ENCODE results near the gene ZNRF3.

Gene ZNRF3

DNA sequence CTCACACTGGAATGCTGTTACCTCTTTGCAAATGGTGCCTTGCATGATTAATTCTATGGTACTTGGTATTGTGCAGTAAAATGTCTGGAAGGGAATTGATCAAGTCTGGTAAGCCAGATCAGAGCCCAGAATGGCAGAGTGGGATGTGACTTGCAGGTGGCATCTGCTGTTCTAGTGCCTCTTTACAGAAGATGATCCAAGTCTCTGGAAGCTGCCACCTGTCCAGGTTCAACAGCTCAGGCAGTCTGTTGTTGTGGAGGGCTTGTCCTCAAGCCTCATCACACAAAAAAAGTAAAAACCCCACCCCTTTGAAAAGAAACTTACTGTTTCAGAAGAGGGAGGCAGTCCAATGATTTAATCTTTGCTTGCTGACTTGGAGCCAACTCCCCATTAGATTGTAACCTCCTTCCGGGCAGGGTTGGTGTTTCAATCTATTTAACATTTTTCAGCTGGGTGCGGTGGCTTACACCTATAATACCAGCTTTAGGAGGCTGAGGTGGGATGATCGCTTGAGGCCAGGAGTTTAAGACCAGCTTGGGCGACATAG lies 17.1 kb downstream of the ZNRF3 start:
- TF ChIP-seq, protein P1, sequence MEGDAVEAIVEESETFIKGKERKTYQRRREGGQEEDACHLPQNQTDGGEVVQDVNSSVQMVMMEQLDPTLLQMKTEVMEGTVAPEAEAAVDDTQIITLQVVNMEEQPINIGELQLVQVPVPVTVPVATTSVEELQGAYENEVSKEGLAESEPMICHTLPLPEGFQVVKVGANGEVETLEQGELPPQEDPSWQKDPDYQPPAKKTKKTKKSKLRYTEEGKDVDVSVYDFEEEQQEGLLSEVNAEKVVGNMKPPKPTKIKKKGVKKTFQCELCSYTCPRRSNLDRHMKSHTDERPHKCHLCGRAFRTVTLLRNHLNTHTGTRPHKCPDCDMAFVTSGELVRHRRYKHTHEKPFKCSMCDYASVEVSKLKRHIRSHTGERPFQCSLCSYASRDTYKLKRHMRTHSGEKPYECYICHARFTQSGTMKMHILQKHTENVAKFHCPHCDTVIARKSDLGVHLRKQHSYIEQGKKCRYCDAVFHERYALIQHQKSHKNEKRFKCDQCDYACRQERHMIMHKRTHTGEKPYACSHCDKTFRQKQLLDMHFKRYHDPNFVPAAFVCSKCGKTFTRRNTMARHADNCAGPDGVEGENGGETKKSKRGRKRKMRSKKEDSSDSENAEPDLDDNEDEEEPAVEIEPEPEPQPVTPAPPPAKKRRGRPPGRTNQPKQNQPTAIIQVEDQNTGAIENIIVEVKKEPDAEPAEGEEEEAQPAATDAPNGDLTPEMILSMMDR (IDR thresholded peaks at IDR 0.05; ENCODE audit: unreplicated experiment in 3 of 3), result no peak
- Mint-ChIP-seq H3K9me3 (no peaks in the 10 kb centered on the region), H3K36me3 (ENCODE audit: low read depth) (peaks cover 7% of the 10 kb centered on the region), H3K4me1 (peaks cover 64% of the 10 kb centered on the region), H3K27ac (peak overlapping the region; percentile 47 to 69 (median 55)), H3K4me3 (no peak overlapping the region), H3K27me3 (ENCODE audit: low read depth) (peaks cover 3% of the 10 kb centered on the region)

DNA sequence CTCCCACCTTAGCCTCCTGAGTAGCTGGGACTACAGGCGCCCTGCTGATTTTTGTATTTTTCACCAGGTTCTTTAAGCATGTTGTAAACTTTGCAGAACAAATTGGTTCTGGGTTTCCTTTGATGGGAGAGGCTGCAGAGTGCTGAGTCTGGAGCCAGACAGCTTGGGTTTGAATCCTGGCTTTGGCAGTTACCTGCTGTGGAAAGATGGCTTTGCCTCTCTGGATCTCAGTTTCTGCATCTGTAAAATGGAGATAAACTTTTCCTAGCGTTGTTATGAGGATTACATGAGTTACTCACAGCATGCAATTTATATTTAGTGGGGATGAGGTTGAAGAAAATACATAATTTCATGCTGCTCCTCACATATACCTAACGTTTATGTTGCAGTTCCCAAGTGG lies 19.1 kb downstream of the ZNRF3 start:
- Mint-ChIP-seq H3K27me3 (ENCODE audit: low read depth) (no peaks in the 10 kb centered on the region), H3K9me3 (no peaks in the 10 kb centered on the region), H3K36me3 (ENCODE audit: low read depth) (peaks cover 3% of the 10 kb centered on the region), H3K4me3 (no peak overlapping the region), H3K27ac (peak overlapping the region in 2 of 3 experiments; percentile 90 to 96), H3K4me1 (peaks cover 69% of the 10 kb centered on the region)
- TF ChIP-seq, protein P1 (IDR thresholded peaks at IDR 0.05; ENCODE audit: unreplicated experiment in 3 of 3), result no peak

DNA sequence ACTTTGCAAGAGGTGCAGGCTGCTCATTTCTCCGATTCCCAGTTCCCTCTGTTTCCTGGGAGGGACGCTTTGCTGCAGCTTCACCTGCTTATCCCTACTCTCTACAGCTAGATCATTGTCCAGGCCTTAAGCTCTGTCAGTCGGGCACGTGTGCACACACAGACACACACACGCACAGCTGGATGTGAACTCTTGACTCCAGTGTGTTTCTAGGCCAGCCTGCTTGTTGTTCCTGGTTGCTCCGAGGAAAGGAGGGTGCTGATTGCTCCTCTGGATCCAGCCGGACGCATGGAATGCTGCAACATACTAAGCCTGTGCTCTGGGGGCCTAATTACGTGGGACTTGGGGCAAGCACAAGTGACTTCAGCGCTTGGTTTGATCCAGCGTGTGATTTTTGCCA lies 19.7 kb downstream of the ZNRF3 start:
- peaks cover 72% of the 10 kb centered on the region for H3K4me1 Mint-ChIP-seq
- peak overlapping the region; percentile 90 to 96 (median 93) for H3K27ac Mint-ChIP-seq
- no peaks in the 10 kb centered on the region for H3K9me3 Mint-ChIP-seq
- H3K27me3 Mint-ChIP-seq (ENCODE audit: low read depth), result no peaks in the 10 kb centered on the region
- H3K36me3 Mint-ChIP-seq (ENCODE audit: low read depth), result no peaks in the 10 kb centered on the region
- TF ChIP-seq, protein P1 (IDR thresholded peaks at IDR 0.05; ENCODE audit: unreplicated experiment in 3 of 3), result no peak
- H3K4me3 Mint-ChIP-seq, result peak overlapping the region in 1 of 3 experiments; percentile 43

DNA sequence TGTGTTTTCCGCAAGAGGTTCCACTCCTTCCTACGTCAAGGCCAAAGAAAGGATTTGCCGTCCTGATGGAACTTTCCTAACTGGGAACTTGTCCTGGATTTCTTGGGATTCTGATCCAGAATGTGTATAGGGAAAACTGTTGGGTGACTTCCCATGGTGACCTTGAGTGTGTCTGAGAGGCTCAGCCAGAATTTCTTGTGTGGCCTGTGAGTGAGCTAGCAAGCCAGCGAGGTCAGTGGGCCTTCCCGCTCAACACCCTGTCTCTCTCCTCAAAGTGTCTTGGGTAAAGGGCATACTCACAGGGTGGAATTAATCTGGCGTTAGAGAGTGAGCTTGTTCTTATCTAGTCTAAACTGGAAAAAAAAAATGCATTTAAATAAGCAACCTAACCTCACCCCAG lies 20.4 kb downstream of the ZNRF3 start:
- no peaks in the 10 kb centered on the region for H3K27me3 Mint-ChIP-seq (ENCODE audit: low read depth)
- TF ChIP-seq, protein P1 (IDR thresholded peaks at IDR 0.05; ENCODE audit: unreplicated experiment in 3 of 3), result no peak
- no peaks in the 10 kb centered on the region for H3K9me3 Mint-ChIP-seq
- no peaks in the 10 kb centered on the region for H3K36me3 Mint-ChIP-seq (ENCODE audit: low read depth)
- peak overlapping the region in 2 of 3 experiments; percentile 17 to 35 for H3K4me3 Mint-ChIP-seq
- H3K4me1 Mint-ChIP-seq, result peaks cover 72% of the 10 kb centered on the region
- H3K27ac Mint-ChIP-seq, result peak overlapping the region; percentile 90 to 96 (median 93)

DNA sequence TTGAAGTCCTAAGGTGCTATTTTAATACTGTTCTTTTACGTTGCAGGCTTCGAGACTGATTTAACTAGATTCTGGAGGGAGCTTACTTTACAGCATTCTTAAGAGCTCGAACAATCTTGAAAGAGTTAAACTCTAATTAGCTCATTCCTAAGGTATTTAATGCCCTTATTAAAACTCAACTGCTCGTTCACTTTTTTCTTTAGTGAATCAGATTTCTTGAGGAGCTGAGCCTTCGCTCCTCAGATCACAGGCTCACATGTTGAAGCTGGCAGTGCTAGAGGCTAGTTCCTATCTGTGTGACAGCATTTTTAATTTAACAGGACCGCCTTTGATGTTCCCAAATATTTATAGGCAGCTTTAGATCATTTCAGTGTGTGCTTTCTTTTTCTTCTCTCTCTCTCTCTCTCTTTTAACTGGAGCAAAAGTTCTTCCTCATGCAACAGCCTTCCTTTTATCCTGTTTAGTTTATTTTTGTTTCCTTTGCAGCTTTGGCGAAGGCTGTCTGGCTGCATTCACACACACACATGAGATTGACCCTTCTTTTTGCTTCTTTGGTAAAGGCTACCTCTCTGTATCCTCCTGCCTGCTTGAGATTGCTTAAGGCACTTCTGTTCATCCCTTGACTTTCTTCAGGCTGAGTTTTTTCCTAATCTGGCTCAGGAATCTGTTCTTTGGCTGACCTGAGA lies 21.0 kb downstream of the ZNRF3 start:
- Mint-ChIP-seq H3K27me3 (ENCODE audit: low read depth) (no peaks in the 10 kb centered on the region), H3K36me3 (ENCODE audit: low read depth) (no peaks in the 10 kb centered on the region), H3K4me3 (peak overlapping the region; percentile 8 to 47 (median 40)), H3K9me3 (no peaks in the 10 kb centered on the region), H3K27ac (peak overlapping the region; percentile 90 to 96 (median 93)), H3K4me1 (peaks cover 73% of the 10 kb centered on the region)
- TF ChIP-seq, protein P1 (IDR thresholded peaks at IDR 0.05; ENCODE audit: unreplicated experiment in 3 of 3), result no peak

Data from nephron (organoid).